ENCODE results near the gene CEP104. TPM values are rescaled to one million over a fixed set of nuclear protein-coding genes. Genes with fewer than 3 reads are reported as not detected.

The CEP104 gene
- total and polyA plus RNA-seq, 9 of the 15 experiments (the other 6 are each of a cell fraction or from before 2014, with no cell fraction given): 11.2 to 63.4 (median 42.6) TPM

- TF ChIP-seq RAD21 (CRISPR knock-in tag; conservative IDR thresholded peaks at IDR 0.05 in 1 of 2, IDR thresholded peaks at IDR 0.05 in 1 of 2) (peak; percentile 53 to 76), MTF1 (CRISPR knock-in tag; IDR thresholded peaks at IDR 0.05; ENCODE audit: borderline replicate concordance) (no peak), TAF7 (tag; IDR thresholded peaks at IDR 0.05) (no peak), ZNF318 (IDR thresholded peaks at IDR 0.05; ENCODE audit: borderline replicate concordance in 1 of 2, low read depth in 1 of 2) (no peak), SMAD2 (IDR thresholded peaks at IDR 0.05; ENCODE audit: low read depth, low read length) (no peak), MECOM (CRISPR knock-in tag; IDR thresholded peaks at IDR 0.05) (no peak), KLF13 (tag; IDR thresholded peaks at IDR 0.05; ENCODE audit: borderline replicate concordance, low read depth) (peak; percentile 33; the same call in 1 of the 2 replicates), PHB (CRISPR knock-in tag; IDR thresholded peaks at IDR 0.05) (no peak), HDAC8 (tag; IDR thresholded peaks at IDR 0.05) (no peak), FOXA1 (IDR thresholded peaks at IDR 0.05; ENCODE audit: borderline replicate concordance) (no peak), UBTF (IDR thresholded peaks at IDR 0.05; ENCODE audit: borderline replicate concordance in 1 of 2, low read depth in 2 of 2, low read length in 2 of 2) (peak; percentile 63 to 83; a peak in 2 of 4 replicates), STAT6 (CRISPR knock-in tag; IDR thresholded peaks at IDR 0.05) (0 out of 2 replicates have a peak, but pooled peaks have one; percentile 73)
Observed at GRCh38 chr1:3856923-3857790, at the start of gene CEP104, which contains the start of gene DFFB (continued).
